Lower lobe of right lung (tissue), 2 donors: Measurements from ENCODE around the gene SLC29A3. TPM values are rescaled to one million over a fixed set of nuclear protein-coding genes. Genes with fewer than 3 reads are reported as not detected.

Experiments
- ATAC-seq, 2 donors: fragments of 200-7000 bp; cut with Tn5 transposase; one replicate each; pipeline ENCODE4 v1.9.1; 2020 to 2022; ENCODE audit warnings: mild to moderate bottlenecking in 2 of 2, moderate library complexity in 2 of 2
- DNase-seq: peaks from one replicate; pipeline ENCODE4 v3.0.0-alpha.2; 2020
- H3K27ac ChIP-seq: fragments of 200-600 bp; one replicate; pipeline ENCODE4 v1.8.0; 2022
- H3K27me3 ChIP-seq: fragments of 200-600 bp; one replicate; pipeline ENCODE4 v1.8.0; 2022; ENCODE audit warnings: low read depth
- H3K36me3 ChIP-seq: fragments of 200-600 bp; one replicate; pipeline ENCODE4 v1.8.0; 2022; ENCODE audit warnings: mild to moderate bottlenecking
- H3K4me1 ChIP-seq: fragments of 200-600 bp; one replicate; pipeline ENCODE4 v1.8.0; 2022
- H3K4me3 ChIP-seq: fragments of 200-600 bp; one replicate; pipeline ENCODE4 v1.8.0; 2022; ENCODE audit warnings: mild to moderate bottlenecking
- H3K9me3 ChIP-seq: fragments of 200-600 bp; one replicate; pipeline ENCODE4 v1.8.0; 2022
- CTCF ChIP-seq: fragments of 200-600 bp; IDR thresholded peaks from one replicate; pipeline ENCODE4 v1.8.0; 2022; ENCODE audit warnings: antibody characterized with exemption, mild to moderate bottlenecking
- intact Hi-C: fragments of 100-400 bp; cut with DNase I; formaldehyde crosslinking; loops from one replicate; pipeline ENCODE4 v1.11.0; 2022
- total RNA-seq: library from RNA; stranded (reverse); fragmentation: NEBNext Ultra II Directional; extraction: Animal tissue kit (Norgen Biotek cat#: 25700); gene quantifications from one replicate; pipeline ENCODE4 v1.2.1, GENCODE V29; 2021
- donor health status: DM: no; HTN: yes; CAD: no; lungs with severe emphysema.

Gene SLC29A3
- total RNA-seq, 1 donor from 2014 or later = 13.2 TPM

- intact Hi-C loops = no loop called here
- Histone ChIP-seq H3K27me3 (peaks cover 13% of the 10 kb centered on the region), H3K4me1 (no peaks in the 10 kb centered on the region), H3K9me3 (peaks cover 15% of the 10 kb centered on the region), H3K27ac (no peak overlapping the region), H3K4me3 (no peak overlapping the region), H3K36me3 (no peaks in the 10 kb centered on the region)
- DNase-seq = no peak
- ATAC-seq = no peak
- TF ChIP-seq CTCF = no peak
Measured at GRCh38 chr10:71408436-71409225, 89.6 kb downstream of the SLC29A3 start.

- peaks cover 7% of the 10 kb centered on the region for H3K27me3 ChIP-seq
- no peak for ATAC-seq
- peaks cover 15% of the 10 kb centered on the region for H3K9me3 ChIP-seq
- no peak for DNase-seq
- no peaks in the 10 kb centered on the region for H3K36me3 ChIP-seq
- H3K27ac ChIP-seq = no peak overlapping the region
- H3K4me3 ChIP-seq = no peak overlapping the region
- no peaks in the 10 kb centered on the region for H3K4me1 ChIP-seq
- no peak for TF ChIP-seq CTCF
- intact Hi-C loops = no loop called here
Measured at GRCh38 chr10:71409516-71410104, 90.6 kb downstream of the SLC29A3 start.

Other genes starting within 250 kb of the SLC29A3 start
- 22.2 TPM for gene UNC5B, start 106.7 kb upstream of the SLC29A3 start, total RNA-seq
- gene CDH23, start 77.7 kb downstream of the SLC29A3 start, total RNA-seq = 9.4 TPM